GM18861 (cell line): ENCODE results near the gene CFAP69.

Experiments
- ATAC-seq: cut with Tn5 transposase; IDR thresholded peaks from one replicate; pipeline ENCODE4 v1.9.1; 2021; ENCODE audit not compliant: unreplicated experiment

Gene CFAP69

GRCh38 chr7:90270431-90271178 lies 25.6 kb downstream of the CFAP69 start:
- no peak for ATAC-seq

DNA sequence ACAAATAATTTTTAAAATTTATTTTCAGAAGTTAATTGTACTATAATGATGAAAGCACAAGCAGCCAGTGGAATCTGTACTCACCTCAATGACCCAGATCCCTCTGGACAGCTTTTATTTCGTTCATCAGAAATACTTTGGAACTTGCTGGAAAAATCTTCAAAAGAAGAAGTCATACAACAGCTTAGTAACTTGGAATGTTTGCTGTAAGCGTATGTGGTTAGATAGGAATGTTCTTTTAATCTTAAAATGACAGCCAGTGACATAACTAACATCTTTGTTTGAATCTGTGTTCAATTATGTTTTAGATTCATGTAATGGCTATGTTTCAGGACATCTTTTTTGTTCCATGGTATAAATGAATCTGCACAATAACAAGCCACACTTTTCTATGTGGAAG lies 26.8 kb downstream of the CFAP69 start:
- no peak for ATAC-seq

GRCh38 chr7:90272242-90272641 lies 27.3 kb downstream of the CFAP69 start:
- no peak for ATAC-seq

DNA sequence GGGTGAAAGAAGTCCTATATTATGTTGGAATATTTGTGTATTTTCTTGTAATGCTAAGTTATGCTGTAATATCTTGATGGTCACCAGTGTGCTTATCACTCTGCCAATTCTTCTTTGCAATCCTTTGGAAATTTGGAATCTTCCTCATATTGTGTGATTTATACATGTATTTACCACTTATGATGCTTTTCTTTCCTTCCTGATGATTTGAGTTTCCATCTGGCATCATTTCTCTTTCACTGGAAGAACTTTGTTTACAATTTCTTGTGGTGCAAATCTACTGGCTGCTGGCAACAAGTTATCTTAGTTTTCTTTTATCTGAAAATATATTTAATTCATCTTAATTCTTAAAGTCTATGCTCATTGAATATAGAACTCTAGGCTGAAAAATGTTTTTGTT lies 29.2 kb downstream of the CFAP69 start:
- ATAC-seq = no peak

GRCh38 chr7:90276033-90276728 lies 31.2 kb downstream of the CFAP69 start:
- no peak for ATAC-seq

- no peak for ATAC-seq
Observed at GRCh38 chr7:90288154-90288553, 43.2 kb downstream of the CFAP69 start.

- no peak for ATAC-seq
Observed at GRCh38 chr7:90290244-90291113, 45.5 kb downstream of the CFAP69 start.

GRCh38 chr7:90298145-90299038 lies 53.4 kb downstream of the CFAP69 start:
- peak; percentile 90 for ATAC-seq

DNA sequence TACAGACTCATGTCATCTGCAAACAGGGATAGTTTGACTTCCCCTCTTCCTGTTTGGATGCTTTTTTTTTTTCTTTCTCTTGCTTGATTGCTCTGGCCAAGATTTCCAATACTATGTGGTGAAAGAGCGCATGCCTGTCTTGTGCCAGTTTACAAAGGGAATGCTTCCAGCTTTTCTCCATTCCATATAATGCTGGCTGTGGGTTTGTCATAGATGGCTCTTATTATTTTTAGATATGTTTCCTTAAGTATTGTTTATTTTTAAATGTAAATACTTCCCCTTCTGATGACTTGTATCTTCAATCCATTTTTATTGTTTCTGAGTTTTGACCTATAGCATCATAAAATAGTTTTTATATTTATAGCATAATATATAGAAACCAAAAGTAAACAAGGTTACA lies 58.3 kb downstream of the CFAP69 start:
- ATAC-seq = no peak

- no peak for ATAC-seq
Observed at GRCh38 chr7:90309872-90310271, 64.9 kb downstream of the CFAP69 start.

- no peak for ATAC-seq
Observed at GRCh38 chr7:90311175-90311574, 66.2 kb downstream of the CFAP69 start.

GRCh38 chr7:90312745-90313144 lies 67.8 kb downstream of the CFAP69 start:
- ATAC-seq = no peak

- no peak for ATAC-seq
Observed at GRCh38 chr7:90313907-90314306, 68.9 kb downstream of the CFAP69 start.

- ATAC-seq = no peak
Observed at GRCh38 chr7:90320014-90320413, 75.0 kb downstream of the CFAP69 start.

- no peak for ATAC-seq
Observed at GRCh38 chr7:90320418-90320800, 75.4 kb downstream of the CFAP69 start.

DNA sequence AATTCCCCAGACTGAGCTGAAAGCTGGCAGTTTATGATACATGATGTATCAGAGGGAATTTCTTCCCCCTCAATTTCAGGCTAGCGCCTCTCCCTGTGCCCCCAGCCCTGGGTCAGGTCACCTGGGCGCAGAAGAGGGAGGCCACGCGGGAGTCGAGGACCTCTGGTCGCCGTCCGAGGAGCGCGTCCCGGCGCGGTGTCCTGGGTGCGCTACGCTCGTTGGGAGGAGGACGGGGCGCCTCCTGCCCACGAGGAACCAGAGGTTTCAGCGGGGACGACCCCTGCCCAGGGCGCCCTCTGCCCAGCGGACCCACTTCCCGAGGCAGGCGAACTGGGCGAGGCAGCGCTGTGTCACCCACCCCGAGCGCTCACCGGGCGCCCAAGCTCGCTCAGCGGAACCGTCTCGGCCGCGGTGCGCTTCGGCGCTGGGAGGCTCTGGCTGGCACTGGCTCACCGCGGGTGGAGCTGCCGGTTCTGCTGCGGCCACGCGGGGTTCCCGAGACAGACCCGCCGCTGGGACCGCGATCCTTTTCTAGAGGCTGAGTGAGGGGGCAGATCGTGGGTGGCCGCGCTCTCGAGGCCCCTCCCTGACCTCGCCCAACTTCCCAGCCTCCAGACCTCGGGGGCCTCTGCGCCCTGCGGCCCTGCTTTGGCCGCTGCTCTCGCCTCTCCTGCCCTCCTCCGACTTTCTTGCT lies 76.0 kb downstream of the CFAP69 start, which contains the start of gene FAM237B:
TSS of gene FAM237B (minus strand) at position 504 of the 694 bp plus-strand sequence. CDS start 1,556 bp downstream, outside the sequence.
- no peak for ATAC-seq

GRCh38 chr7:90322837-90323236 lies 77.9 kb downstream of the CFAP69 start:
- no peak for ATAC-seq

GRCh38 chr7:90326500-90326899 lies 81.5 kb downstream of the CFAP69 start:
- no peak for ATAC-seq

DNA sequence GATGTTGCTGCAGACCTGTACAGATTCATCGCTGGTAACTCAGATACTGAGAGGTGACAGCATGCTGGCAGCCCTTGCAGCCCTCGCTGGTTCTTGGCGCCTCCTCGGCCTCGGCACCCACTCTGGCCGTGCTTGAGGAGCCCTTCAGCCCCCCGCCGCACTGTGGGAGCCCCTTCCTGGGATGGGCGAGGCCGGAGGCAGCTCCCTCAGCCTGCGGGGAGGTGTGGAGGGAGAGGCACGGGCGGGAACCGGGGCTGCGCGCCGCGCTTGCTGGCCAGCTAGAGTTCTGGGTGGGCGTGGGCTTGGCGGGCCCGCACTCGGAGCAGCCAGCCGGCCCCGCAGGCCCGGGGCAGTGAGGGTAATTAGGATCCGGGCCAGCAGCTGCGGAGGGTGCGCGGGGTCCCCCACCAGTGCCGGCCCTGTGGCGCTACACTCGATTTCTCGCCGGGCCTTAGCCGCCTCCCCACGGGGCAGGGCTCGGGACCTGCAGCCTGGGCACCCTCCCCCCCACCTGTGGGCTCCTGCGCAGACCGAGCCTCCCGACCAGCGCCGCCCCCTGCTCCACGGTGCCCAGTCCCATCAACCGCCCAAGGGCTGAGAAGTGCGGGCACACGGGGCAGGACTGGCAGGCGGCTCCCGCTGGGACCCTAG lies 89.3 kb downstream of the CFAP69 start:
- no peak for ATAC-seq
